Stimulated activated CD8-positive, alpha-beta memory T cell treated with anti-CD3 and anti-CD28 coated beads, Interleukin-7, amount 100 ng/mL, for 24 hours (primary cell): ENCODE results near the gene SHANK3.

ENCODE experiments used
- DNase-seq: peaks from one replicate; pipeline ENCODE4 v3.0.0-alpha.2; 2020; ENCODE audit warnings: low read depth

SHANK3 gene

GRCh38 chr22:50699756-50700386, 27.2 kb downstream of the SHANK3 start:
- no peak for DNase-seq

- no peak for DNase-seq
These were observed 27.9 kb downstream of the SHANK3 start for GRCh38 chr22:50700387-50701075.

GRCh38 chr22:50701076-50701419, 28.4 kb downstream of the SHANK3 start:
- DNase-seq: no peak

- no peak for DNase-seq
These were observed 29.0 kb downstream of the SHANK3 start for GRCh38 chr22:50701428-50702154.

- no peak for DNase-seq
These were observed 29.6 kb downstream of the SHANK3 start for GRCh38 chr22:50702261-50702671.

GRCh38 chr22:50702821-50703725, 30.4 kb downstream of the SHANK3 start:
- DNase-seq: no peak

- no peak for DNase-seq
These were observed 31.3 kb downstream of the SHANK3 start for GRCh38 chr22:50703726-50704509.

- DNase-seq: no peak
These were observed 32.0 kb downstream of the SHANK3 start for GRCh38 chr22:50704510-50705218.

GRCh38 chr22:50705219-50705691, 32.6 kb downstream of the SHANK3 start:
- DNase-seq: no peak

- no peak for DNase-seq
These were observed 33.3 kb downstream of the SHANK3 start for GRCh38 chr22:50705851-50706351.

GRCh38 chr22:50706481-50707125, 34.0 kb downstream of the SHANK3 start:
- DNase-seq: no peak

- no peak for DNase-seq
These were observed 35.9 kb downstream of the SHANK3 start for GRCh38 chr22:50708474-50708873.

GRCh38 chr22:50708996-50709395, 36.4 kb downstream of the SHANK3 start:
- DNase-seq: no peak

GRCh38 chr22:50710221-50710620, 37.6 kb downstream of the SHANK3 start:
- DNase-seq: no peak

GRCh38 chr22:50710886-50711285, 38.3 kb downstream of the SHANK3 start:
- DNase-seq: no peak

GRCh38 chr22:50711446-50712340, 39.1 kb downstream of the SHANK3 start:
- no peak for DNase-seq

- DNase-seq: no peak
These were observed 39.9 kb downstream of the SHANK3 start for GRCh38 chr22:50712341-50713007.

- DNase-seq: no peak
These were observed 40.4 kb downstream of the SHANK3 start for GRCh38 chr22:50713008-50713385.
